BJ (cell line): ENCODE data around the gene ABCC8. TPM values are rescaled to one million over a fixed set of nuclear protein-coding genes. Genes with fewer than 3 reads are reported as not detected.

Experiments
- CTCF ChIA-PET: fragments of 350-600 bp; formaldehyde crosslinking; extraction: SDS; loops from one replicate; lab custom pipeline; 2021; ENCODE audit warnings: antibody characterized with exemption, inconsistent platforms; lab: Yijun Ruan, JAX
- POLR2A ChIA-PET: fragments of 300-600 bp; sonication (Branson Sonifier 250); formaldehyde crosslinking; extraction: SDS; loops from one replicate; lab custom pipeline; 2021; ENCODE audit warnings: antibody characterized with exemption; lab: Charles Lee
- DNase-seq: peaks from one replicate; pipeline ENCODE4 v3.0.0-alpha.2; 2011; ENCODE audit warnings: low read depth
- H3K27me3 ChIP-seq: 2 replicates; pipeline ENCODE4 v1.6.0; 2011; ENCODE audit warnings: low read length; ENCODE audit not compliant: control insufficient read depth, insufficient read depth
- H3K36me3 ChIP-seq: 2 replicates; pipeline ENCODE4 v1.5.1; 2011; ENCODE audit warnings: low read length; ENCODE audit not compliant: control insufficient read depth, insufficient read depth
- H3K4me3 ChIP-seq: 2 replicates; pipeline ENCODE4 v1.5.1; 2011; ENCODE audit warnings: low read depth, mild to moderate bottlenecking, control low read depth, low read length
- polyA minus RNA-seq: library from RNA; depleted of rRNA, polyadenylated mRNA; stranded (reverse); fragments of >200 nt; gene quantifications from 2 replicates; pipeline ENCODE4 v1.2.3, GENCODE V29; 2011; rRNA and poly(A)+ RNA removed
- polyA plus RNA-seq: library from polyadenylated mRNA; depleted of rRNA; stranded (reverse); fragments of >200 nt; gene quantifications from 2 replicates; pipeline ENCODE4 v1.2.3, GENCODE V29; 2011; rRNA removed
- TF ChIP-seq, protein P1 (sequence below): IDR thresholded peaks from 2 replicates; pipeline ENCODE4 v1.5.1; 2011; ENCODE audit warnings: low read depth, mild to moderate bottlenecking, control low read depth, inconsistent platforms, low read length, moderate library complexity; ENCODE audit not compliant: insufficient read depth

Gene ABCC8
- polyA plus RNA-seq = not detected in 2 replicates
- not detected in 2 replicates for polyA minus RNA-seq

DNA sequence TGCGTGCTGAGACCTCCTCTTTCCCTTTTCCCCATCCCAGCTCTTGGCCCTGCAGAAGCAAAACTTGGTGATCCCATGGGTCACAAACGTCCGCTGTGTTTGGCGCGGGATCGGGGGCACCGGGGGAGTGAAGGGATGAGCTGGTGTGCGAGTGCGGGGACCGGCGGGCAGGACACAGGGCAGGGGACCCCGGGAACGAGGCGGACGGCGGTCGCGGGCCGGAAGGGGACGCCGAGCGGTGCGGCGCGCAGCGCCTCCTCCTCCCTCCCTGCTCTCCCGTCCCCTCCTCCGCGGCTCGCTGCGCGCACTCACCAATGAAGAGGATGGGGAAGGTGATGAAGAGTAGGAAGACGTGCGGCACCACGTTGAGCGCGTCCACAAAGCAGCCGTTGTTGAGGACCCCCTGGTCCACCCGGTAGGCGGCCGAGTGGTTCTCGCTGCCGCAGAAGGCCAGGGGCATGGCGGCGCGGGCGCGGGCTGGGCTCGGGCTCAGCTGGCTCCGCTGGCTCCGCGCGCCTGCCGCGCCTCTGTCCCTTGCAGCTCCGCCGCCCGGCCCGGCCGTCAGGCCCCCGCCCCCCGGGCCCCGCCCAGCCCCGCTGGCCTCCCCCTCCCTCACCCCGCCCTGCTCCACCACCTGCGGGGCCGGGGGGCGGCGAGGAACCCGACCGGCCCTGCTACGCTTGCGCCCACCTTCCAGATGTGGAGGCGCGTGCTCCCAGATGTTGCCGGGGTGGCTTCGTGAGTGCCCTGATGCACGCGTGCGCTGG lies at the start of gene ABCC8:
ABCC8 (minus strand) TSS at position 529 of the 767 bp plus-strand sequence; CDS start at position 460, 69 bp downstream.
- Histone ChIP-seq H3K27me3 (peaks cover 27% of the 10 kb centered on the region), H3K36me3 (no peaks in the 10 kb centered on the region), H3K4me3 (no peak within 1 kb of the TSS)
- DNase-seq = no peak
- POLR2A ChIA-PET = no interaction called here
- CTCF ChIA-PET = interaction anchor here (0.9 kb wide), 1 partner anchor 93 kb away, joined by 3 read pairs; no protein-coding TSS in a partner anchor
- TF ChIP-seq, protein P1, sequence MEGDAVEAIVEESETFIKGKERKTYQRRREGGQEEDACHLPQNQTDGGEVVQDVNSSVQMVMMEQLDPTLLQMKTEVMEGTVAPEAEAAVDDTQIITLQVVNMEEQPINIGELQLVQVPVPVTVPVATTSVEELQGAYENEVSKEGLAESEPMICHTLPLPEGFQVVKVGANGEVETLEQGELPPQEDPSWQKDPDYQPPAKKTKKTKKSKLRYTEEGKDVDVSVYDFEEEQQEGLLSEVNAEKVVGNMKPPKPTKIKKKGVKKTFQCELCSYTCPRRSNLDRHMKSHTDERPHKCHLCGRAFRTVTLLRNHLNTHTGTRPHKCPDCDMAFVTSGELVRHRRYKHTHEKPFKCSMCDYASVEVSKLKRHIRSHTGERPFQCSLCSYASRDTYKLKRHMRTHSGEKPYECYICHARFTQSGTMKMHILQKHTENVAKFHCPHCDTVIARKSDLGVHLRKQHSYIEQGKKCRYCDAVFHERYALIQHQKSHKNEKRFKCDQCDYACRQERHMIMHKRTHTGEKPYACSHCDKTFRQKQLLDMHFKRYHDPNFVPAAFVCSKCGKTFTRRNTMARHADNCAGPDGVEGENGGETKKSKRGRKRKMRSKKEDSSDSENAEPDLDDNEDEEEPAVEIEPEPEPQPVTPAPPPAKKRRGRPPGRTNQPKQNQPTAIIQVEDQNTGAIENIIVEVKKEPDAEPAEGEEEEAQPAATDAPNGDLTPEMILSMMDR = no peak

GRCh38 chr11:17526326-17526725 lies 49.7 kb upstream of the ABCC8 start:
- peaks cover 7% of the 10 kb centered on the region for H3K27me3 ChIP-seq
- DNase-seq = no peak
- POLR2A ChIA-PET = no interaction called here
- CTCF ChIA-PET = interaction anchor here (1.0 kb wide), 1 partner anchor 10 kb away, joined by 3 read pairs; no protein-coding TSS in a partner anchor
- no peaks in the 10 kb centered on the region for H3K36me3 ChIP-seq
- TF ChIP-seq, protein P1 = no peak
- H3K4me3 ChIP-seq = no peak overlapping the region

DNA sequence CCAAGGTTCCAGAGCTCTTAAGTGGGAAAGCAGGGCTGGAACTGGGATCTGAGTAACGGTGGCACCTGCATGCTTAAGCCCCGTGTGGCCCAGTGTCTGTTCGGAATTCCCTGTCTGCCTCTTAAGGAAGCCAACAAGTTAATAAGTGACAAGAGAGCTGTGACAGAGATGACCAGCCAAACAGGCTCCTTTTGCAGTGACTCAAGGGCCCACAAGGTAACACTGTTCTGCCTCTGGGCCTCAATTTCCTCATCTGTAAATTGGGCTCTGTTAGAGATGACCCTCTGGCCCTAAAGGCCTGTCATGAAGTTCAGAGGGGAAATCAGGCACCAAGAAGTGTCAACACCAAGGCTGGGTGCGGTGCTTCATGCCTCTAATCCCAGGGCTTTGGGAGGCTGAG lies 48.9 kb upstream of the ABCC8 start:
- ChIA-PET CTCF (interaction anchor here (1.6 kb wide), 2 partner anchors 21 to 142 kb away, joined by 4 to 7 read pairs; no protein-coding TSS in a partner anchor), POLR2A (no interaction called here)
- DNase-seq = no peak
- peaks cover 7% of the 10 kb centered on the region for H3K27me3 ChIP-seq
- TF ChIP-seq, protein P1 = no peak
- no peak overlapping the region for H3K4me3 ChIP-seq
- no peaks in the 10 kb centered on the region for H3K36me3 ChIP-seq

DNA sequence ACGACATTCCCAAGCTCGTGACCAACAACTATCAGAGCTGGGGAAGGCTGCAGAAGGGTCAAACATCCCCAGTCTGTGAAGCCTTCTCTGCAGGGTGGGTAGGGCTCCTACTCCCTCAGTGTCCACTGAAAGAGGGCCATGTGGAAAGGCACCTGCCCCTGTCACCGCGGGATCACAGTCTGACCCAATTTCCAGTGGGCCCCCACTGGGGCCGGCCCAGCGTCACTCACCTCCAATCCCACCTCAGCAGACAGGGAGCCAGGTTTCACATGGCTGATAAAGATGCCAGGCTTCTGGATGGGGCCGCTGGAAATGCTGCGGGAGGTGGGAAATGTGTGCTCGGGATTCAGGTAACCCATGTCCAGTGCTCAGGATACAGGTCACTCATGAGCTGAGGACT lies 47.6 kb upstream of the ABCC8 start:
- no peak for DNase-seq
- POLR2A ChIA-PET = no interaction called here
- TF ChIP-seq, protein P1 = no peak
- no peaks in the 10 kb centered on the region for H3K36me3 ChIP-seq
- CTCF ChIA-PET = interaction anchor here (1.6 kb wide), 2 partner anchors 19 to 140 kb away, joined by 4 to 7 read pairs; no protein-coding TSS in a partner anchor
- H3K4me3 ChIP-seq = no peak overlapping the region
- H3K27me3 ChIP-seq = peaks cover 3% of the 10 kb centered on the region; the same call in 1 of the 2 replicates

GRCh38 chr11:17522655-17523054 lies 46.0 kb upstream of the ABCC8 start:
- DNase-seq = no peak
- Histone ChIP-seq H3K27me3 (peaks cover 3% of the 10 kb centered on the region), H3K4me3 (no peak overlapping the region), H3K36me3 (no peaks in the 10 kb centered on the region)
- TF ChIP-seq, protein P1 = no peak
- CTCF ChIA-PET = interaction anchor here (1.3 to 1.4 kb wide), 2 partner anchors 11 to 18 kb away, joined by 3 read pairs; no protein-coding TSS in a partner anchor
- POLR2A ChIA-PET = no interaction called here
